ENCODE measurements around the gene F13A1.

DNA sequence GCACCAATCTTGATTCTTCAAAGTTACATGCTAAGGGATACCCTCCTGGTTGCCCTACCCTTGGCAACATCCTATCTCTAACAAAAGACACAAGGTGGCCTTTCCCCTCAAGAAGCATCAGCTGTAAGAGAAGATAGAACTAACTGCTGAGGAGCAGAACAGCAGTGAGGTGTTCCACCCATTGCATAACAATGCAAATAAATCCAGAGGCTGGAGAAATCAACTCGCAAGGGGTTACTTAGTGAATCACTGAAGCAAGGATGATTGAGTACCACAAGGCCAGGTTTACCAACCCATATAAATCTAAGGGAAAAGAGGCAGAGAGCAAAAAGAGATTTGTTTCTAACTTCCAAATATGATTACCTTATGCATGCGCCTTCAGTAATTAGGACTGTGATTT is 36.7 kb downstream of the F13A1 start:
- TF ChIP-seq CTCF (IDR thresholded peaks at IDR 0.05; ENCODE audit: insufficient read depth, low read length, poor library complexity, severe bottlenecking), result no peak
- TF ChIP-seq EZH2phosphoT487 (conservative IDR thresholded peaks at IDR 0.05; ENCODE audit: low read length), result no peak
